HL-60/S4 treated with phorbol 12-myristate 13-acetate at 8.2 ng/mL for 4 days and 3 days (cell line): Measurements from ENCODE around the gene ATRNL1.
"Not testable (repeated sequence)": the region's sequence is repeated elsewhere in the genome, so short reads cannot be mapped to it uniquely, and the experiment has no call there.

Experiments
- in situ Hi-C: fragments of 300-500 bp; cut with MboI; formaldehyde crosslinking; loops from 2 replicates; pipeline ENCODE4 v1.15.0; 2022; ENCODE audit warnings: low sequenced_read_pairs

Gene ATRNL1

GRCh38 chr10:115173915-115174443, 80.8 kb downstream of the ATRNL1 start:
- in situ Hi-C loops, result no loop called here

- in situ Hi-C loops, result not testable (repeated sequence)
These were observed 114.1 kb downstream of the ATRNL1 start for GRCh38 chr10:115207276-115207675.

- in situ Hi-C loops, result no loop called here
These were observed 116.0 kb downstream of the ATRNL1 start for GRCh38 chr10:115209133-115209532.

- in situ Hi-C loops, result no loop called here
These were observed 121.7 kb downstream of the ATRNL1 start for GRCh38 chr10:115214829-115215228.

- in situ Hi-C loops, result no loop called here
These were observed 126.0 kb downstream of the ATRNL1 start for GRCh38 chr10:115219203-115219602.

- in situ Hi-C loops, result no loop called here
These were observed 128.9 kb downstream of the ATRNL1 start for GRCh38 chr10:115222039-115222438.

- in situ Hi-C loops, result no loop called here
These were observed 146.6 kb downstream of the ATRNL1 start for GRCh38 chr10:115239761-115240160.

- in situ Hi-C loops, result no loop called here
These were observed 157.6 kb downstream of the ATRNL1 start for GRCh38 chr10:115250784-115251183.

GRCh38 chr10:115253765-115254164, 160.6 kb downstream of the ATRNL1 start:
- in situ Hi-C loops, result not testable (repeated sequence)

- in situ Hi-C loops, result no loop called here
These were observed 179.3 kb downstream of the ATRNL1 start for GRCh38 chr10:115272482-115272881.

- in situ Hi-C loops, result no loop called here
These were observed 185.1 kb downstream of the ATRNL1 start for GRCh38 chr10:115278294-115278693.

- in situ Hi-C loops, result no loop called here
These were observed 202.1 kb downstream of the ATRNL1 start for GRCh38 chr10:115295213-115295805.

GRCh38 chr10:115300080-115300479, 206.9 kb downstream of the ATRNL1 start:
- in situ Hi-C loops, result no loop called here

- in situ Hi-C loops, result not testable (repeated sequence)
These were observed 226.5 kb downstream of the ATRNL1 start for GRCh38 chr10:115319669-115320068.

- in situ Hi-C loops, result no loop called here
These were observed 228.2 kb downstream of the ATRNL1 start for GRCh38 chr10:115321360-115321759.

GRCh38 chr10:115328331-115328730, 235.2 kb downstream of the ATRNL1 start:
- in situ Hi-C loops, result no loop called here

GRCh38 chr10:115335366-115335765, 242.2 kb downstream of the ATRNL1 start:
- in situ Hi-C loops, result no loop called here

GRCh38 chr10:115355162-115355760, 262.1 kb downstream of the ATRNL1 start:
- in situ Hi-C loops, result no loop called here

GRCh38 chr10:115367920-115368319, 274.8 kb downstream of the ATRNL1 start:
- in situ Hi-C loops, result not testable (repeated sequence)

- in situ Hi-C loops, result no loop called here
These were observed 285.9 kb downstream of the ATRNL1 start for GRCh38 chr10:115379064-115379463.

GRCh38 chr10:115384665-115385064, 291.5 kb downstream of the ATRNL1 start:
- in situ Hi-C loops, result no loop called here

GRCh38 chr10:115390607-115391006, 297.4 kb downstream of the ATRNL1 start:
- in situ Hi-C loops, result no loop called here

- in situ Hi-C loops, result no loop called here
These were observed 304.9 kb downstream of the ATRNL1 start for GRCh38 chr10:115398026-115398425.
